B cell (primary cell): ENCODE measurements around the gene TM6SF1.

ENCODE experiments used
- EZH2 ChIP-seq: IDR thresholded peaks from 2 replicates; pipeline ENCODE4 v1.6.1; 2012; ENCODE audit warnings: borderline replicate concordance, low read depth, mild to moderate bottlenecking, moderate library complexity, low read length; ENCODE audit not compliant: insufficient read depth, poor library complexity, severe bottlenecking
- TF ChIP-seq, protein P1 (sequence below): fragments of 200-600 bp; IDR thresholded peaks from one replicate; pipeline ENCODE4 v1.8.0; 2022; ENCODE audit warnings: antibody characterized with exemption, mild to moderate bottlenecking

DNA sequence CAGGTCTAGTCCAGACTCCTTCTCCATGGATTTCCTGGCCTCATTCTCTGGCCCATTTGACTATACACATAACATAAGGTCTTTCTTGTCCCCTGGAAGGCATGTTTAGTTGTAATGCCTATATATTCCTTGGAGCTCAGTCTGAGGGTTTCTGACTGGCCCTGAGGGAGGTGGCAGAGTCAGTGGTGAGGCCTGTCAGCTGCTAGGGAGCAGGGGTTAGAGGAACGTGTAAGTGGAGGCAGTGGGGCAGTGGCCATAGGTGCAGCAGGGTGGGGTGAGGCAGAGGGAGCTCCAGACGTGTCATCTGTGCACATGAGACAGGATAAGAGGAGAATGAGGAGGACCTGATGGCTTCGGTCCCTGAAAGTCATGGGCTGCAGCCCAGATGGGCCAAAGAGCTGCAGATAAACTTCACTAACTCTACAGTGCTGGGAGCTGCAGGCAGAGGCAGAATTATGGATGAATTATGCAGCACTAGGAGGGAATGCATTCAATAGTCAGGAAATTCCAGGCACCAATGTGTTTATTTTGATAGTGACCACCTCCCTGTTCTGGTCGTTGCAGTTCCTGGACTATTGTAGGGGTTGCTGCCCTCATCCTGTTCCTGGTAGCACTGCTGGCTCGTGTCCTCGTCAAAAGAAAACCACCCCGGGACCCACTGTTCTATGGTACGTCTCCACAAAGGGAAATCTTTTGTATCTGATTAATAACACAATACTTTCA is 4.9 kb downstream of the TM6SF1 start:
- TF ChIP-seq, protein P1, sequence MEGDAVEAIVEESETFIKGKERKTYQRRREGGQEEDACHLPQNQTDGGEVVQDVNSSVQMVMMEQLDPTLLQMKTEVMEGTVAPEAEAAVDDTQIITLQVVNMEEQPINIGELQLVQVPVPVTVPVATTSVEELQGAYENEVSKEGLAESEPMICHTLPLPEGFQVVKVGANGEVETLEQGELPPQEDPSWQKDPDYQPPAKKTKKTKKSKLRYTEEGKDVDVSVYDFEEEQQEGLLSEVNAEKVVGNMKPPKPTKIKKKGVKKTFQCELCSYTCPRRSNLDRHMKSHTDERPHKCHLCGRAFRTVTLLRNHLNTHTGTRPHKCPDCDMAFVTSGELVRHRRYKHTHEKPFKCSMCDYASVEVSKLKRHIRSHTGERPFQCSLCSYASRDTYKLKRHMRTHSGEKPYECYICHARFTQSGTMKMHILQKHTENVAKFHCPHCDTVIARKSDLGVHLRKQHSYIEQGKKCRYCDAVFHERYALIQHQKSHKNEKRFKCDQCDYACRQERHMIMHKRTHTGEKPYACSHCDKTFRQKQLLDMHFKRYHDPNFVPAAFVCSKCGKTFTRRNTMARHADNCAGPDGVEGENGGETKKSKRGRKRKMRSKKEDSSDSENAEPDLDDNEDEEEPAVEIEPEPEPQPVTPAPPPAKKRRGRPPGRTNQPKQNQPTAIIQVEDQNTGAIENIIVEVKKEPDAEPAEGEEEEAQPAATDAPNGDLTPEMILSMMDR: no peak
- TF ChIP-seq EZH2: no peak
